ENCODE measurements around the gene DOK5.

Gene DOK5

GRCh38 chr20:54510541-54511129, 35.2 kb downstream of the DOK5 start:
- no peaks in the 10 kb centered on the region for H3K27me3 ChIP-seq (replicated peaks; ENCODE audit: insufficient read depth, low read length)
- H3K36me3 ChIP-seq (replicated peaks; ENCODE audit: insufficient read depth, low read length): no peaks in the 10 kb centered on the region
- H3K79me2 ChIP-seq (ENCODE audit: low read length): no peaks in the 10 kb centered on the region
- H3K4me1 ChIP-seq (ENCODE audit: low read length): no peaks in the 10 kb centered on the region
- H3K9me2 ChIP-seq (replicated peaks; ENCODE audit: insufficient read depth, low read length): no peaks in the 10 kb centered on the region
- no peaks in the 10 kb centered on the region for H3K9me3 ChIP-seq (replicated peaks; ENCODE audit: insufficient read depth, low read length)
- no peaks in the 10 kb centered on the region for H4K20me1 ChIP-seq (ENCODE audit: insufficient read depth, low read length)
- H3K27ac ChIP-seq (ENCODE audit: low read length): no peak overlapping the region
- no peak for DNase-seq
- H3K4me3 ChIP-seq (ENCODE audit: low read length): no peak overlapping the region
- no peaks in the 10 kb centered on the region for H3F3A ChIP-seq (ENCODE audit: insufficient read depth, low read length)
- H2AFZ ChIP-seq (ENCODE audit: low read length): no peak overlapping the region
- H3K4me2 ChIP-seq (ENCODE audit: low read depth, low read length): no peak overlapping the region
- TF ChIP-seq EZH2 (optimal IDR thresholded peaks at IDR 0.05; ENCODE audit: low read depth, low read length) (no peak), EZH2phosphoT487 (IDR thresholded peaks at IDR 0.05; ENCODE audit: low read length) (no peak)
- TF ChIP-seq, protein P1, sequence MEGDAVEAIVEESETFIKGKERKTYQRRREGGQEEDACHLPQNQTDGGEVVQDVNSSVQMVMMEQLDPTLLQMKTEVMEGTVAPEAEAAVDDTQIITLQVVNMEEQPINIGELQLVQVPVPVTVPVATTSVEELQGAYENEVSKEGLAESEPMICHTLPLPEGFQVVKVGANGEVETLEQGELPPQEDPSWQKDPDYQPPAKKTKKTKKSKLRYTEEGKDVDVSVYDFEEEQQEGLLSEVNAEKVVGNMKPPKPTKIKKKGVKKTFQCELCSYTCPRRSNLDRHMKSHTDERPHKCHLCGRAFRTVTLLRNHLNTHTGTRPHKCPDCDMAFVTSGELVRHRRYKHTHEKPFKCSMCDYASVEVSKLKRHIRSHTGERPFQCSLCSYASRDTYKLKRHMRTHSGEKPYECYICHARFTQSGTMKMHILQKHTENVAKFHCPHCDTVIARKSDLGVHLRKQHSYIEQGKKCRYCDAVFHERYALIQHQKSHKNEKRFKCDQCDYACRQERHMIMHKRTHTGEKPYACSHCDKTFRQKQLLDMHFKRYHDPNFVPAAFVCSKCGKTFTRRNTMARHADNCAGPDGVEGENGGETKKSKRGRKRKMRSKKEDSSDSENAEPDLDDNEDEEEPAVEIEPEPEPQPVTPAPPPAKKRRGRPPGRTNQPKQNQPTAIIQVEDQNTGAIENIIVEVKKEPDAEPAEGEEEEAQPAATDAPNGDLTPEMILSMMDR (IDR thresholded peaks at IDR 0.05; ENCODE audit: low read length): no peak
- no peak overlapping the region for H3K9ac ChIP-seq (ENCODE audit: low read length)

- no peaks in the 10 kb centered on the region for H3K36me3 ChIP-seq (replicated peaks; ENCODE audit: insufficient read depth, low read length)
- no peaks in the 10 kb centered on the region for H4K20me1 ChIP-seq (ENCODE audit: insufficient read depth, low read length)
- H2AFZ ChIP-seq (ENCODE audit: low read length): no peak overlapping the region
- no peaks in the 10 kb centered on the region for H3K9me3 ChIP-seq (replicated peaks; ENCODE audit: insufficient read depth, low read length)
- TF ChIP-seq EZH2 (optimal IDR thresholded peaks at IDR 0.05; ENCODE audit: low read depth, low read length) (no peak), EZH2phosphoT487 (IDR thresholded peaks at IDR 0.05; ENCODE audit: low read length) (no peak)
- TF ChIP-seq, protein P1 (IDR thresholded peaks at IDR 0.05; ENCODE audit: low read length): no peak
- no peaks in the 10 kb centered on the region for H3K27me3 ChIP-seq (replicated peaks; ENCODE audit: insufficient read depth, low read length)
- no peaks in the 10 kb centered on the region for H3F3A ChIP-seq (ENCODE audit: insufficient read depth, low read length)
- H3K4me2 ChIP-seq (ENCODE audit: low read depth, low read length): no peak overlapping the region
- no peak for DNase-seq
- no peak overlapping the region for H3K4me3 ChIP-seq (ENCODE audit: low read length)
- no peak overlapping the region for H3K9ac ChIP-seq (ENCODE audit: low read length)
- H3K79me2 ChIP-seq (ENCODE audit: low read length): no peaks in the 10 kb centered on the region
- no peaks in the 10 kb centered on the region for H3K4me1 ChIP-seq (ENCODE audit: low read length)
- H3K27ac ChIP-seq (ENCODE audit: low read length): no peak overlapping the region
- no peaks in the 10 kb centered on the region for H3K9me2 ChIP-seq (replicated peaks; ENCODE audit: insufficient read depth, low read length)
Measured at GRCh38 chr20:54512694-54513093, 37.3 kb downstream of the DOK5 start.

DNA sequence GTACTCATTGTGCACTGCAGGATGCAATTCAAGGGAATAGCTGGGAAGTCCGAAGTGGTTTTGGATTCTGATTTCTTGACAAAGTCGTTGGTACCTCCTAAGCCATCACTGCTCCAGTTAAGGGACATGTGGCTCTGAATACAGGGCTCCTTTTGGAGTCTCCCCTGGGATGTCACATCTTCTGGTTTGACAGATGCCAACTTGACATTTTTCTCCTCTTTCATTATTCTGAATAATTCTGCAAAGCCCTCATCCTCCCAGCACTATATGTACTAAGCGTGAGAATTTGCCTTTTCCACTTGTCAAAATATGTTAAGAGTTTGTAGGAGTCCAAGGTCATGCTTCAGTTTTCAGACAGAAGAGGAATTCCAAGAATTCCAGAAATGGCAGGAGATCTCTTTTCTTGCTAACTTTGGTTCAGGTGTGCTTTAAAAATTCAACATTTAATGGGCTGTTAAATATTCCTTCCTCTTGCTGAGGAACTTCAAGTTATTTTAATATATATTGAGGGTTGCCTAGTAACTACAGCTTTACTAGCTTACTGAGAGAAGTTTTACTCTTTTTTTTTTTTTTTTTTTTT, 38.7 kb downstream of the DOK5 start:
- Histone ChIP-seq H3K4me1 (ENCODE audit: low read length) (no peaks in the 10 kb centered on the region), H3K9ac (ENCODE audit: low read length) (no peak overlapping the region), H3K79me2 (ENCODE audit: low read length) (no peaks in the 10 kb centered on the region), H3K9me2 (replicated peaks; ENCODE audit: insufficient read depth, low read length) (no peaks in the 10 kb centered on the region), H3K4me2 (ENCODE audit: low read depth, low read length) (no peak overlapping the region), H3K27ac (ENCODE audit: low read length) (no peak overlapping the region), H3K9me3 (replicated peaks; ENCODE audit: insufficient read depth, low read length) (no peaks in the 10 kb centered on the region), H3K27me3 (replicated peaks; ENCODE audit: insufficient read depth, low read length) (no peaks in the 10 kb centered on the region), H3K4me3 (ENCODE audit: low read length) (no peak overlapping the region), H2AFZ (ENCODE audit: low read length) (no peak overlapping the region), H3K36me3 (replicated peaks; ENCODE audit: insufficient read depth, low read length) (no peaks in the 10 kb centered on the region), H3F3A (ENCODE audit: insufficient read depth, low read length) (no peaks in the 10 kb centered on the region), H4K20me1 (ENCODE audit: insufficient read depth, low read length) (no peaks in the 10 kb centered on the region)
- DNase-seq: no peak
- no peak for TF ChIP-seq EZH2phosphoT487 (IDR thresholded peaks at IDR 0.05; ENCODE audit: low read length)
- TF ChIP-seq, protein P1 (IDR thresholded peaks at IDR 0.05; ENCODE audit: low read length): no peak
- TF ChIP-seq EZH2 (optimal IDR thresholded peaks at IDR 0.05; ENCODE audit: low read depth, low read length): no peak
